Skeletal muscle satellite cell (primary cell): ENCODE measurements around the gene FUBP3.

Experiments
- H3K27me3 ChIP-seq: 2 replicates; pipeline ENCODE4 v1.7.0; 2013; ENCODE audit warnings: low read length; ENCODE audit not compliant: control insufficient read depth, insufficient read depth
- H3K36me3 ChIP-seq: 2 replicates; pipeline ENCODE4 v1.7.0; 2013; ENCODE audit warnings: mild to moderate bottlenecking, control low read depth, low read length; ENCODE audit not compliant: insufficient read depth
- H3K4me1 ChIP-seq: 2 replicates; pipeline ENCODE4 v1.7.0; 2013; ENCODE audit warnings: low read length; ENCODE audit not compliant: control insufficient read depth, insufficient read depth
- H3K4me2 ChIP-seq: 2 replicates; pipeline ENCODE4 v1.7.0; 2013; ENCODE audit warnings: mild to moderate bottlenecking, low read length
- H3K4me3 ChIP-seq: 2 replicates; pipeline ENCODE4 v1.7.0; 2013; ENCODE audit warnings: low read length
- H3K9ac ChIP-seq: 2 replicates; pipeline ENCODE4 v1.7.0; 2013; ENCODE audit warnings: mild to moderate bottlenecking, low read depth, low read length, moderate library complexity
- H3K9me3 ChIP-seq: replicated peaks from 2 replicates; pipeline ENCODE4 v1.7.0; 2013; ENCODE audit warnings: mild to moderate bottlenecking, control low read depth, low read length

Gene FUBP3

GRCh38 chr9:130666393-130667119 is 87.2 kb downstream of the FUBP3 start:
- no peaks in the 10 kb centered on the region for H3K4me1 ChIP-seq
- H3K4me2 ChIP-seq, result no peak overlapping the region
- no peaks in the 10 kb centered on the region for H3K9me3 ChIP-seq
- H3K36me3 ChIP-seq, result no peaks in the 10 kb centered on the region
- H3K4me3 ChIP-seq, result no peak overlapping the region
- H3K27me3 ChIP-seq, result peaks cover 66% of the 10 kb centered on the region
- H3K9ac ChIP-seq, result no peak overlapping the region

GRCh38 chr9:130667120-130667435 is 87.7 kb downstream of the FUBP3 start:
- Histone ChIP-seq H3K9ac (no peak overlapping the region), H3K4me1 (no peaks in the 10 kb centered on the region), H3K9me3 (no peaks in the 10 kb centered on the region), H3K36me3 (no peaks in the 10 kb centered on the region), H3K4me3 (no peak overlapping the region), H3K27me3 (peaks cover 61% of the 10 kb centered on the region), H3K4me2 (no peak overlapping the region)

GRCh38 chr9:130668196-130668595 is 88.8 kb downstream of the FUBP3 start:
- Histone ChIP-seq H3K9me3 (no peaks in the 10 kb centered on the region), H3K4me2 (no peak overlapping the region), H3K4me3 (no peak overlapping the region), H3K4me1 (peaks cover 9% of the 10 kb centered on the region), H3K27me3 (peaks cover 50% of the 10 kb centered on the region), H3K36me3 (no peaks in the 10 kb centered on the region), H3K9ac (no peak overlapping the region)

GRCh38 chr9:130668659-130669058 is 89.3 kb downstream of the FUBP3 start:
- Histone ChIP-seq H3K36me3 (no peaks in the 10 kb centered on the region), H3K4me2 (no peak overlapping the region), H3K27me3 (peaks cover 45% of the 10 kb centered on the region)

GRCh38 chr9:130669965-130670364 is 90.6 kb downstream of the FUBP3 start:
- Histone ChIP-seq H3K9me3 (no peaks in the 10 kb centered on the region), H3K27me3 (peaks cover 32% of the 10 kb centered on the region), H3K4me3 (no peak overlapping the region), H3K4me1 (peaks cover 12% of the 10 kb centered on the region), H3K36me3 (no peaks in the 10 kb centered on the region), H3K9ac (no peak overlapping the region), H3K4me2 (no peak overlapping the region)

More at GRCh38 chr9:130668659-130669058, 89.3 kb downstream of the FUBP3 start:
- Histone ChIP-seq H3K4me1 (peaks cover 12% of the 10 kb centered on the region), H3K9ac (no peak overlapping the region), H3K4me3 (no peak overlapping the region), H3K9me3 (no peaks in the 10 kb centered on the region)

GRCh38 chr9:130670644-130671043 is 91.3 kb downstream of the FUBP3 start:
- no peak overlapping the region for H3K4me3 ChIP-seq
- H3K36me3 ChIP-seq, result no peaks in the 10 kb centered on the region
- no peak overlapping the region for H3K9ac ChIP-seq
- peaks cover 27% of the 10 kb centered on the region for H3K27me3 ChIP-seq
- no peak overlapping the region for H3K4me2 ChIP-seq
- peaks cover 12% of the 10 kb centered on the region for H3K4me1 ChIP-seq
- H3K9me3 ChIP-seq, result no peaks in the 10 kb centered on the region

GRCh38 chr9:130672466-130672865 is 93.1 kb downstream of the FUBP3 start:
- no peak overlapping the region for H3K4me2 ChIP-seq
- no peak overlapping the region for H3K9ac ChIP-seq
- no peaks in the 10 kb centered on the region for H3K36me3 ChIP-seq
- no peak overlapping the region for H3K4me3 ChIP-seq
- H3K27me3 ChIP-seq, result peaks cover 9% of the 10 kb centered on the region
- H3K9me3 ChIP-seq, result no peaks in the 10 kb centered on the region
- peaks cover 12% of the 10 kb centered on the region for H3K4me1 ChIP-seq

- peaks cover 7% of the 10 kb centered on the region for H3K27me3 ChIP-seq
- H3K36me3 ChIP-seq, result no peaks in the 10 kb centered on the region
- no peak overlapping the region for H3K9ac ChIP-seq
Observed at GRCh38 chr9:130672933-130673615, 93.7 kb downstream of the FUBP3 start.

GRCh38 chr9:130675396-130675795 is 96.0 kb downstream of the FUBP3 start:
- H3K9me3 ChIP-seq, result no peaks in the 10 kb centered on the region
- no peaks in the 10 kb centered on the region for H3K36me3 ChIP-seq
- H3K4me3 ChIP-seq, result no peak overlapping the region
- H3K4me1 ChIP-seq, result peaks cover 12% of the 10 kb centered on the region
- H3K27me3 ChIP-seq, result peaks cover 6% of the 10 kb centered on the region
- no peak overlapping the region for H3K4me2 ChIP-seq
- H3K9ac ChIP-seq, result no peak overlapping the region

More at GRCh38 chr9:130672933-130673615, 93.7 kb downstream of the FUBP3 start:
- H3K9me3 ChIP-seq, result no peaks in the 10 kb centered on the region
- H3K4me3 ChIP-seq, result no peak overlapping the region
- H3K4me2 ChIP-seq, result no peak overlapping the region
- peaks cover 12% of the 10 kb centered on the region for H3K4me1 ChIP-seq

GRCh38 chr9:130677252-130677651 is 97.9 kb downstream of the FUBP3 start:
- H3K4me1 ChIP-seq, result peaks cover 22% of the 10 kb centered on the region

GRCh38 chr9:130680836-130681768 is 101.7 kb downstream of the FUBP3 start:
- H3K4me2 ChIP-seq, result peak overlapping the region; percentile 97
- H3K36me3 ChIP-seq, result no peaks in the 10 kb centered on the region
- H3K27me3 ChIP-seq, result peaks cover 11% of the 10 kb centered on the region
- peaks cover 6% of the 10 kb centered on the region for H3K9me3 ChIP-seq
- peaks cover 13% of the 10 kb centered on the region for H3K4me1 ChIP-seq
- H3K4me3 ChIP-seq, result peak overlapping the region; percentile 78
- H3K9ac ChIP-seq, result peak overlapping the region; percentile 38

More at GRCh38 chr9:130677252-130677651, 97.9 kb downstream of the FUBP3 start:
- H3K4me3 ChIP-seq, result no peak overlapping the region
- peaks cover 11% of the 10 kb centered on the region for H3K27me3 ChIP-seq
- H3K9ac ChIP-seq, result no peak overlapping the region
- no peak overlapping the region for H3K4me2 ChIP-seq
- H3K9me3 ChIP-seq, result no peaks in the 10 kb centered on the region
- no peaks in the 10 kb centered on the region for H3K36me3 ChIP-seq
